Esophagus (tissue), 2 donors: ENCODE results near the gene SMYD2. TPM values are rescaled to one million over a fixed set of nuclear protein-coding genes. Genes with fewer than 3 reads are reported as not detected.
A peak's percentile ranks its signal among the peaks of the same experiment; 100 is the strongest.

Experiments used
- H3K27ac ChIP-seq, 2 donors: one replicate each; pipeline ENCODE4 v1.5.1; 2013; ENCODE audit warnings: low read depth in 2 of 2, mild to moderate bottlenecking in 2 of 2, inconsistent platforms in 1 of 2, low read length in 1 of 2, moderate library complexity in 1 of 2
- H3K27me3 ChIP-seq, 2 donors: one replicate each; pipeline ENCODE4 v1.6.1; 2013; ENCODE audit warnings: low read length in 2 of 2, control low read depth in 1 of 2, mild to moderate bottlenecking in 1 of 2; ENCODE audit not compliant: insufficient read depth in 2 of 2, control insufficient read depth in 1 of 2
- H3K36me3 ChIP-seq, 2 donors: one replicate each; pipeline ENCODE4 v1.6.1; 2013; ENCODE audit warnings: low read length in 1 of 2; ENCODE audit not compliant: control insufficient read depth in 2 of 2, insufficient read depth in 2 of 2
- H3K4me1 ChIP-seq, 2 donors: one replicate each; pipeline ENCODE4 v1.6.1; 2013; ENCODE audit warnings: low read length in 1 of 2; ENCODE audit not compliant: control insufficient read depth in 2 of 2, insufficient read depth in 2 of 2
- H3K4me3 ChIP-seq, 2 donors: one replicate each; pipeline ENCODE4 v1.5.1; 2013; ENCODE audit warnings: low read length in 2 of 2, mild to moderate bottlenecking in 2 of 2, low read depth in 1 of 2, moderate library complexity in 1 of 2
- H3K9me3 ChIP-seq, 2 donors: one replicate each; pipeline ENCODE4 v1.6.1; 2013; ENCODE audit warnings: mild to moderate bottlenecking in 2 of 2, low read depth in 1 of 2, low read length in 1 of 2, moderate library complexity in 1 of 2; ENCODE audit not compliant: control insufficient read depth in 2 of 2, insufficient read depth in 1 of 2
- WGBS, 2 donors: extraction: QIAGEN DNeasy Blood & Tissue Kit; methylation state at CpG; one replicate each; pipeline ENCODE4 v1.1.7; 2013; 5-methylcytosine and 5-hydroxymethylcytosine counted together
- polyA plus RNA-seq, 2 donors: library from polyadenylated mRNA; stranded (reverse); fragments of 200-250 nt; gene quantifications; one replicate each; pipeline ENCODE4 v1.2.3, GENCODE V29; 2013
- donor health status: healthy with polysubstance abuse.
- donor health status: Bipolar disorder and iron deficiency.

Gene SMYD2
- polyA plus RNA-seq, 2 donors, result 17.5 to 20.4 TPM

- Histone ChIP-seq H3K27ac (no peak overlapping the region), H3K4me3 (no peak overlapping the region), H3K36me3 (peaks cover 5 to 14% of the 10 kb centered on the region in 2 donors), H3K9me3 (no peaks in the 10 kb centered on the region), H3K27me3 (no peaks in the 10 kb centered on the region), H3K4me1 (no peaks in the 10 kb centered on the region)
- 79 to 85% methylated on average over 4 of the region's 4 CpGs for WGBS, 2 donors
Observed at GRCh38 chr1:214364786-214365295, 83.9 kb downstream of the SMYD2 start.

- H3K9me3 ChIP-seq, result no peaks in the 10 kb centered on the region
- no peaks in the 10 kb centered on the region for H3K27me3 ChIP-seq
- no peak overlapping the region for H3K27ac ChIP-seq
- 94 to 96% methylated on average over 5 of the region's 5 CpGs for WGBS, 2 donors
- peaks cover 4 to 14% of the 10 kb centered on the region in 2 donors for H3K36me3 ChIP-seq
- no peaks in the 10 kb centered on the region for H3K4me1 ChIP-seq
- no peak overlapping the region for H3K4me3 ChIP-seq
Observed at GRCh38 chr1:214367841-214368240, 86.9 kb downstream of the SMYD2 start.

- Histone ChIP-seq H3K9me3 (no peaks in the 10 kb centered on the region), H3K36me3 (peaks cover 4 to 11% of the 10 kb centered on the region in 2 donors), H3K4me1 (no peaks in the 10 kb centered on the region), H3K27ac (no peak overlapping the region), H3K27me3 (no peaks in the 10 kb centered on the region), H3K4me3 (no peak overlapping the region)
- WGBS, 2 donors, result 85 to 93% methylated on average over 8 of the region's 8 CpGs
Observed at GRCh38 chr1:214369364-214369763, 88.4 kb downstream of the SMYD2 start.

- no peaks in the 10 kb centered on the region for H3K4me1 ChIP-seq
- no peak overlapping the region for H3K27ac ChIP-seq
- no peaks in the 10 kb centered on the region for H3K27me3 ChIP-seq
- H3K36me3 ChIP-seq, result peaks cover 4 to 11% of the 10 kb centered on the region in 2 donors
- H3K9me3 ChIP-seq, result no peaks in the 10 kb centered on the region
- WGBS, 2 donors, result 88 to 91% methylated on average over 3 of the region's 3 CpGs
- no peak overlapping the region for H3K4me3 ChIP-seq
Observed at GRCh38 chr1:214370615-214371014, 89.7 kb downstream of the SMYD2 start.

- 59 to 68% methylated on average over 5 of the region's 5 CpGs for WGBS, 2 donors
- no peak overlapping the region for H3K27ac ChIP-seq
- no peaks in the 10 kb centered on the region for H3K4me1 ChIP-seq
- no peak overlapping the region for H3K4me3 ChIP-seq
- H3K9me3 ChIP-seq, result no peaks in the 10 kb centered on the region
- no peaks in the 10 kb centered on the region for H3K27me3 ChIP-seq
- H3K36me3 ChIP-seq, result peaks cover 4 to 11% of the 10 kb centered on the region in 2 donors
Observed at GRCh38 chr1:214372092-214372491, 91.1 kb downstream of the SMYD2 start.

GRCh38 chr1:214377485-214377884 lies 96.5 kb downstream of the SMYD2 start:
- 51 to 74% methylated on average over 2 of the region's 2 CpGs for WGBS, 2 donors
- Histone ChIP-seq H3K27ac (no peak overlapping the region), H3K27me3 (no peaks in the 10 kb centered on the region), H3K4me1 (no peaks in the 10 kb centered on the region), H3K36me3 (no peaks in the 10 kb centered on the region), H3K4me3 (no peak overlapping the region), H3K9me3 (no peaks in the 10 kb centered on the region)

GRCh38 chr1:214377886-214378285 lies 96.9 kb downstream of the SMYD2 start:
- Histone ChIP-seq H3K9me3 (no peaks in the 10 kb centered on the region), H3K27ac (no peak overlapping the region), H3K4me3 (no peak overlapping the region), H3K27me3 (no peaks in the 10 kb centered on the region), H3K36me3 (no peaks in the 10 kb centered on the region), H3K4me1 (no peaks in the 10 kb centered on the region)
- WGBS, 2 donors, result 45 to 73% methylated on average over 9 of the region's 9 CpGs

- Histone ChIP-seq H3K9me3 (no peaks in the 10 kb centered on the region), H3K36me3 (peaks cover 0 to 4% of the 10 kb centered on the region in 2 donors), H3K27me3 (no peaks in the 10 kb centered on the region), H3K27ac (no peak overlapping the region), H3K4me3 (no peak overlapping the region), H3K4me1 (no peaks in the 10 kb centered on the region)
- 71 to 80% methylated on average over 8 of the region's 8 CpGs for WGBS, 2 donors
Observed at GRCh38 chr1:214378492-214378891, 97.5 kb downstream of the SMYD2 start.

GRCh38 chr1:214379236-214379970 lies 98.4 kb downstream of the SMYD2 start:
- WGBS, 2 donors, result 80 to 82% methylated on average over 6 of the region's 6 CpGs
- H3K27ac ChIP-seq, result no peak overlapping the region

GRCh38 chr1:214380396-214380795 lies 99.4 kb downstream of the SMYD2 start:
- no peaks in the 10 kb centered on the region for H3K27me3 ChIP-seq
- H3K4me1 ChIP-seq, result no peaks in the 10 kb centered on the region
- WGBS, 2 donors, result 38 to 63% methylated on average over 3 of the region's 3 CpGs
- no peak overlapping the region for H3K4me3 ChIP-seq
- peaks cover 0 to 15% of the 10 kb centered on the region in 2 donors for H3K36me3 ChIP-seq
- no peaks in the 10 kb centered on the region for H3K9me3 ChIP-seq
- H3K27ac ChIP-seq, result peak overlapping the region in 1 of 2 donors; percentile 16

More at GRCh38 chr1:214379236-214379970, 98.4 kb downstream of the SMYD2 start:
- Histone ChIP-seq H3K36me3 (peaks cover 0 to 13% of the 10 kb centered on the region in 2 donors), H3K9me3 (no peaks in the 10 kb centered on the region), H3K27me3 (no peaks in the 10 kb centered on the region), H3K4me1 (no peaks in the 10 kb centered on the region), H3K4me3 (no peak overlapping the region)
